HG03442 (cell line): ENCODE data around the gene AFDN.
"Not testable (repeated sequence)": the region's sequence is repeated elsewhere in the genome, so short reads cannot be mapped to it uniquely, and the experiment has no call there.

Source experiments
- ATAC-seq: cut with Tn5 transposase; IDR thresholded peaks from one replicate; pipeline ENCODE4 v1.9.1; 2021; ENCODE audit warnings: mild to moderate bottlenecking, moderate library complexity; ENCODE audit not compliant: unreplicated experiment

The AFDN gene

GRCh38 chr6:167973148-167973885 lies 146.6 kb downstream of the AFDN start:
- no peak for ATAC-seq

GRCh38 chr6:167974640-167975344 lies 148.1 kb downstream of the AFDN start:
- ATAC-seq, result no peak

GRCh38 chr6:167975458-167975857 lies 148.7 kb downstream of the AFDN start:
- ATAC-seq, result no peak

- not testable (repeated sequence) for ATAC-seq
Observed at GRCh38 chr6:167976116-167976657, 149.5 kb downstream of the AFDN start.

GRCh38 chr6:167976708-167977107 lies 150.0 kb downstream of the AFDN start:
- ATAC-seq, result no peak

- no peak for ATAC-seq
Observed at GRCh38 chr6:167977717-167978467, 151.2 kb downstream of the AFDN start.

- no peak for ATAC-seq
Observed at GRCh38 chr6:167978607-167979006, 151.9 kb downstream of the AFDN start.

GRCh38 chr6:167979436-167980139 lies 152.9 kb downstream of the AFDN start:
- ATAC-seq, result no peak

GRCh38 chr6:167980911-167981580 lies 154.3 kb downstream of the AFDN start:
- no peak for ATAC-seq

- no peak for ATAC-seq
Observed at GRCh38 chr6:167981916-167982462, 155.3 kb downstream of the AFDN start.

- no peak for ATAC-seq
Observed at GRCh38 chr6:167984144-167984719, 157.5 kb downstream of the AFDN start.

- no peak for ATAC-seq
Observed at GRCh38 chr6:167984876-167985604, 158.3 kb downstream of the AFDN start.

GRCh38 chr6:167985911-167986595 lies 159.3 kb downstream of the AFDN start:
- ATAC-seq, result no peak

GRCh38 chr6:167987396-167988153 lies 160.9 kb downstream of the AFDN start:
- no peak for ATAC-seq

GRCh38 chr6:167988154-167988495 lies 161.4 kb downstream of the AFDN start:
- ATAC-seq, result no peak

- no peak for ATAC-seq
Observed at GRCh38 chr6:167988945-167989841, 162.5 kb downstream of the AFDN start.
